HG03439 (cell line): Measurements from ENCODE around the gene KRTAP10-7.
"Not testable (repeated sequence)": the region's sequence is repeated elsewhere in the genome, so short reads cannot be mapped to it uniquely, and the experiment has no call there.

Experiments used
- ATAC-seq: cut with Tn5 transposase; IDR thresholded peaks from one replicate; pipeline ENCODE4 v1.9.1; 2021; ENCODE audit warnings: mild to moderate bottlenecking, moderate library complexity; ENCODE audit not compliant: unreplicated experiment

KRTAP10-7 gene

GRCh38 chr21:44609193-44609592 lies 8.8 kb downstream of the KRTAP10-7 start:
- no peak for ATAC-seq

DNA sequence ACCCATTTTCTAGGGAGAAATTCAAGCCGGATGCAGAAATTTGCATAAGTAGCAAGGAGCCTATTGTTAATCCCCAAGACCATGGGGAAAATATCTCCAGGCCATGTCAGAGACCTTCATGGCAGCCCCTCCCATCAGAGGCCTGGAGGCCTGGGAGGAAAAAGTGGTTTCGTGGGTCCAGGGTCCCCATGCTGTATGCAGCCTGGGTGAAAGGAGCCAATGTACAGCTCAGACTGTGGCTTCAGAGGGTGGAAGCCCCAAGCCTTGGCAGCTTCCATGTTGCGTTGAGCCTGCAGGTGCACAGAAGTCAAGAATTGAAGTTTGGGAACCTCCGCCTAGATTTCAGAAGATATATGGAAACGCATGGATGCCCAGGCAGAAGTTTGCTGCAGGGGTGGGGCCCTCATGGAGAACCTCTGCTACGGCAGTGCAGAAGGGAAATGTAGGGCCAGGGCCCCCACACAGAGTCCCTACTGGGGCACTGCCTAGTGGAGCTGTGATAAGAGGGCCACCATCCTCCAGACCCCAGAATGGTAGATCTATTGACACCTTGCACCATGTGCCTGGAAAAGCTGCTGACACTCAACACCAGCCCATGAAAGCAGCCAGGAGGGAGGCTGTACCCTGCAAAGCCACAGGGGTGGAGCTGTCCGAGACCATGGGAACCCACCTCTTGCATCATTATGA lies 9.9 kb downstream of the KRTAP10-7 start:
- ATAC-seq: not testable (repeated sequence)

DNA sequence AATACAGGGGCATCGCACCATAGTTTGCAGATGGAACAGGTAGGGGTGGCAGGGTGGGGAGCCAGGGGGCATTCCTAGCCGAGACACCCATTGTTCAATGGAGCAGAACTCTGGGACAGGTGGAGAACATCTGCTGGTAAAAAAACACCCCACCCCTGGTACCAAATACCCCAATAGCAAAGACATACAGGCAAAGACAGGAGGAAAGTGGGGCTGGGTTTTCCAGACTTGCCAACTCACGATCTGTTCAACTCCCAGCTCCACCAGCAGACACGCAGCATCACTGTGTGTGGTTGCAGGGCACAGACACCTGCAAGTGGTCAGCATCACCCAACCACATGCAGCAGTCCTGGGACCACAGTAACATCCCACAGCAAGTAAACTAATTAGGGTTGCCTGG lies 11.2 kb downstream of the KRTAP10-7 start:
- no peak for ATAC-seq

DNA sequence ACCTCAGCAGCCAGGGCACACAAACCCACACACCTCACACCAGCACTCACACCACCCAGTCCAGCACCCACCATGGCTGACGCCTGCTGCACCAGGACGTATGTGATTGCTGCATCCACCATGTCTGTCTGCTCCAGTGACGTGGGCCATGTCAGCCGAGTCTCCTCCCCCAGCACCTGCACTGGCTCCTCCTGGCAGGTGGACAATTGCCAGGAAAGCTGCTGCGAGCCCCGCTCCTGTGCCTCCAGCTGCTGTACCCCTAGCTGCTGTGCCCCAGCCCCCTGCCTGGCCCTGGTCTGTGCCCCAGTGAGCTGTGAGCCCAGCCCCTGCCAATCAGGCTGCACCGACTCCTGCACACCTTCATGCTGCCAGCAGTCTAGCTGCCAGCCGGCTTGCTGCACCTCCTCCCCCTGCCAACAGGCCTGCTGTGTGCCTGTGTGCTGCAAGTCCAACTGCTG lies 11.7 kb downstream of the KRTAP10-7 start, which contains the start of gene KRTAP10-8:
TSS of gene KRTAP10-8 (plus strand) at position 51 of the 458 bp plus-strand sequence. CDS start at position 73, 22 bp downstream.
- no peak for ATAC-seq

DNA sequence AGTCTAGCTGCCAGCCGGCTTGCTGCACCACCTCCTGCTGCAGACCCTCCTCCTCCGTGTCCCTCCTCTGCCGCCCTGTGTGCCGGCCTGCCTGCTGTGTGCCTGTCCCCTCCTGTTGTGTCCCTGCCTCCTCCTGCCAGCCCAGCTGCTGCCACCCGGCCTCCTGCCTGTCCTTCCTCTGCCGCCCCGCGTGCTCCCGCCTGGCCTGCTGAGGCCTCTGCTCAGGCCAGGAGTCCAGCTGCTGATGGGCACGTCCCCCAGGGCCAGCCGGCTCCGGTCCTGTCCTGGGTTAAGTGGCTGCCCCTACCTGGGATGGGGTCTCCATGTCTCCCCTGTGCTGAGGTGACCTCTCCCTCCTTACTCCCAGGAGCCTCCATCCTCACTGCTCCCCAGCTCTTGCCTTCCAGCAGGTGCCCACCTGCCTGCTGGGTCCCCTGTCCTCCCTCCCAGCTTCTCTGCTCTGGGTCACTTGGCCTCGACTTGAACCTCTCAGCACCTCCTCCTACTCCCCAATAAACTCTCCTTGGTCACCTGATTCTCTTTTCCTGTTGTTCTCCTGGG lies 12.4 kb downstream of the KRTAP10-7 start:
- no peak for ATAC-seq

- ATAC-seq: no peak
Observed at GRCh38 chr21:44613386-44614155, 13.2 kb downstream of the KRTAP10-7 start.

- ATAC-seq: no peak
Observed at GRCh38 chr21:44614161-44614631, 13.8 kb downstream of the KRTAP10-7 start.

GRCh38 chr21:44614961-44615391 lies 14.6 kb downstream of the KRTAP10-7 start:
- no peak for ATAC-seq

- no peak for ATAC-seq
Observed at GRCh38 chr21:44615466-44615865, 15.1 kb downstream of the KRTAP10-7 start.

- ATAC-seq: no peak
Observed at GRCh38 chr21:44615911-44616590, 15.7 kb downstream of the KRTAP10-7 start.

GRCh38 chr21:44616591-44616926 lies 16.2 kb downstream of the KRTAP10-7 start:
- ATAC-seq: no peak

- ATAC-seq: no peak
Observed at GRCh38 chr21:44617071-44617501, 16.7 kb downstream of the KRTAP10-7 start.

GRCh38 chr21:44618504-44618903 lies 18.1 kb downstream of the KRTAP10-7 start:
- ATAC-seq: no peak

DNA sequence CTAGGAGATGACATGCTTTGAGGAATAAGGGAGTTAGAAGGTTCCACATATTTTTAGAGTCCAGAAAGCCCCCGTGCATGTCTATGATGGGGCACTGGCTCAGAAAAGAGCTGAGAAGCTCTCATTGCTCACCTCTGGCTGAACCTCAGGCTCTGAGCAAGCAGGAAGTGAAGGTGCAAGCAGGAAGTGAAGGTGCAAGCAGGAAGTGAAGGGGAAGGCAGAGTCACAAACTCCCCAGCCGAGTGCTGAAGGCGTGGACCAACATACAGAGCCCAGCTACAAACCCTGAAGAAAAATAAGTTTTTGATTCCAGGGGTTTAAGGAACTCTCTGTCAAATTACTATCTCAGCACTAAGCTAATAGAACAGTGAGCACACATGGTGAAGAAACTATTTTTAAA lies 18.5 kb downstream of the KRTAP10-7 start:
- no peak for ATAC-seq

DNA sequence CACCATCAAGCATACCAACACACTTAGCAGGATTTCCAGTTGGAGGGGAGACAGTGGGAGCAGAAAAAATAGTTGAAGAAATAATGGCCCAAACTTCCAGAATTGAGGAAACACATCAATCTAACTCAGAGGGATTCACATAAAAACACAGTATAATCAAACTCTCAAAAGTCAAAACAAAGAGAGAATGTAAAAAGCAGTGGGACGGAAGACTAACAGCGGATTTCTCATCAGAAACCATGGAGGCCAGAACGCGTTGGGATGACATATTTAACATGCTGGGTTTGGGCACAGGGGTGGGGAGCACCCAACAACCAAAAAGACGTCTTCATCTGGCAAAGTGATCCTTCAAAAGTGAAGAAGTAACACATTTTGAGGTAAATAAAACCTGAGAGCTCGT lies 19.5 kb downstream of the KRTAP10-7 start:
- no peak for ATAC-seq

DNA sequence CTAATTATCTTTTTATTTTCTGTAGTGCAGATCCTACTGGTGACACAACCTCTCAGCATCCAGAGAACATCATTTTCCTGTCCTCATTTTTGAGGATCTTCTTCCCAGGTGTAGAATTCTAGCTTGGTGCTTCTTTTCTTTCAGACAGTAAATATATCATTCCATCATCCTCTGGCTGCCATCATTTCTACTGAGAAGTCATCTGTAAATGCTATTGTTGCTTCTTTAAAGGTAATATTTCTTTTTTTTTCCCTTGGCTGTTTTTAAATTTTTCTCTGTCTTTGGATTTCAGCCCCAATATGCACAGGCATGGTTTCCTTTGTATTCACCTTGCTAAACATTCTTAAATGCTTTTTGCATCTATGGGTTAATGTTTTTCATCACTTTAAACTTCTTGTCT lies 23.2 kb downstream of the KRTAP10-7 start:
- ATAC-seq: no peak

- ATAC-seq: no peak
Observed at GRCh38 chr21:44625756-44626155, 25.4 kb downstream of the KRTAP10-7 start.

DNA sequence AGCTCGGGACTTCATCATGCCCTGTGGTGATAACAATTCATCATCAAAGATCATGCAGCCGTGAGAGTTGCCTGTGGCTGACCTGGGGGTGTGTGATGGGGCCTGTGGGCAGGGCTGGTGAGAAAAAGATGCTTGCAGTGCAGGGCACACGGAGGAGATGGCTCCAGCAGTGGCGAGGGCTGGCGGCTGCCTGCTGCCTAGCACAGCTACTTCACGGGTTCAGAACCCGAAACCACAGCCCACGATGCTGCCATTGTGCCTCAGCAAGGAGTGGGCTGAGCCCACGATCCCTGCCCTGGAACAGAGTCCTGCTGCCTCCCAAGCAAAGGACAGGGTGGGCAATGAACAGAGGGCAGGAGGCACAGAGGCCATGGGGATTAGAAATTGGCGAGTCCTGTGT lies 25.9 kb downstream of the KRTAP10-7 start:
- ATAC-seq: no peak

DNA sequence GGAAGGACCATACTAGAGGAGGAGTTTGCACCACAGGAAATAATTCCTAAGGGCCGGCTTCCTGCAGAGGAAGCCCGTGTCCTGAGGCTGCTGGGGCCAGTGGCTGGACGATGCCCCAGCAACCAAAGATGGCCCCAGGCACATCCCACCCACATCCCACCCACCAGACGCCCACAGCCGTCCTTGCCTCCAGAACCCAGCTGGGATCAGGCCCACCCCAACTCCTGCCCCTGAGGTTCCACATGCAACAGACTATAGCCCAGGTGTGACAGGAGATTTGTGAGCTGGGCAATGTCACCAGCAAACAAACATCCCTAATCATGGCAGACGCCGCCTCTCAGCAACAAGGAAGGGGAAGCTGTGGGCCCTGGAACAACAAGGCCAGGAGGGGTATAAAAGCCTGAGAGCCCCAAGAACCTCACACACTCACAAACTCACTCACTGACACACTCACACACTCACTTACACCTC lies 26.3 kb downstream of the KRTAP10-7 start, which contains the start of gene KRTAP10-9:
TSS of gene KRTAP10-9 (plus strand) at position 421 of the 471 bp plus-strand sequence. CDS start 79 bp downstream, outside the sequence.
- no peak for ATAC-seq

- ATAC-seq: not testable (repeated sequence)
Observed at GRCh38 chr21:44627181-44627822, 26.9 kb downstream of the KRTAP10-7 start.
